Amygdala (tissue), 56 donors: ENCODE results near the gene MCF2L.
"Not testable (repeated sequence)": the region's sequence is repeated elsewhere in the genome, so short reads cannot be mapped to it uniquely, and the experiment has no call there.

Experiments used
- DNase-seq, 56 donors: peaks; one replicate each; lab custom pipeline; 2025; lab: John Stamatoyannopoulos, UW

Gene MCF2L

DNA sequence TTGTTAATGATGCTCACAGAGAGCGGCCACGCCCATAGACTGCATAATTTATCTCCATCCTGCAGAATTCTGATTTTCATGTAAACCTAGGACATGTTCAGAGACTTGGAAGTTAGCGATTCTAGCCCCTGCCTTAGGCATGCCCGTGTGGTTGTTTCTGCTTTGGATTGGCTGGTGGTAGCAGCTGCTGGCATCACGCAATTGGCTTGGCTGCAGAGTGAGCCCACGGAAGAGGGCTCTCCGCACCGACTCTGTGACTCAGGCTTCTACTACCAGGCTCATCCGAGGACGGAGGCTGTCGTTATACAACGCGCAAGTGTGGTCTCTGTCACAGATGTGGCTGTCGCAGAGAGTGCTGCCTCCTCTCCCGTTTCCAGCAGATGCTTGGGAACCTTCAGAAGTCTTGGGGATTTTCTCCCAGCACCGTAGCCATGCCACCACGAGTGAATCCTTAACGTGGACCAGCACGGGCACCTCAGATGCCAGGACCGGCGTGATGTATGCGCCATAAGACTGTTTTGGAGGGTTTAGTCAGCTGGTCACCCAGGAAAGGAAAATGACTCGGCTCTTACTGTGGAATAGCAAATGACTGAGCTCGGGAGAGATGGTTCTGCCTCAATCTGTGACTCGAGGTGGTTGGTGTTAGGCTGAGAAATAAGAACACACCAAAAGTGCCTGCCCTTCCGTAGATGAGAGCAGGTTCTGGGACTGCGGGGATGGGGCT is 75.5 kb downstream of the MCF2L start:
- peak in 52 of 56 donors; percentile 31 to 90 (median 76) for DNase-seq

- DNase-seq: peak in 26 of 56 donors; percentile 23 to 78 (median 52)
Observed at GRCh38 chr13:113045251-113046127, 76.5 kb downstream of the MCF2L start.

DNA sequence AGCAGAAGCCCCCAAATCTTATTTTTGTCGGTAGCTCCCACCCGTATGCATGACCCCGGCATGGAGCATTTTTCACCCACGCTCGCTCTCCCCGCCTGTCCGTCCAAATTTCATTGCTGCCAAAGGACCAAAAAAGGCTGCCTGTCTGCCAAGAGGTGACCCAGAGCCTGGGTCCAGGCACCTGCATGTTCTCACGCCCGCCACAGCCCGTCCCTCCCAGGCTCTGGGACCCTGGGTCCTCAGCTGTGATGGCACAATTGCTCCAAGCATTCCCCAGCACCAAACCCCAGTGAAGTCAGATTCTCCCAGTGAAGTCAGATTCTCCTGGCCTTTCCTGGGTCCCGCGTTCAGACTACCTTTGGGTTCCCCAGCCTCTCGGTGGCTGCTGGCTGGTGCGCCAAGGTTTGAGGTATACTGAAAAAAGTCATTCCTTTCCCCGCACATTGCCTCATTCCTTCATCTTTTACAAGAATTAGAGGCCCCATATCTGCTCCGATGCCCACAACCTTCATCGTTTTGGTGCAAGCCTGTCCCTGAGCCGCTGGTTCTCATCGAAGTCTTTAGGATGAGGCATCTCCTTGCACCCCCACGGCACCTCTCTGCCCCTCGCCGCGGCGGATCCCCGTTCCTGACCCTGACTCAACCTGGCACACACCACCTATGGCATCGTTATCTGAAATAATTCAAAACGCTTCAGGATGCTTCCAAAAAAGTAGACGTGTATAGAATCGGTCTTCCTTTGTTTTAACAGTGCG is 77.3 kb downstream of the MCF2L start:
- no peak for DNase-seq

DNA sequence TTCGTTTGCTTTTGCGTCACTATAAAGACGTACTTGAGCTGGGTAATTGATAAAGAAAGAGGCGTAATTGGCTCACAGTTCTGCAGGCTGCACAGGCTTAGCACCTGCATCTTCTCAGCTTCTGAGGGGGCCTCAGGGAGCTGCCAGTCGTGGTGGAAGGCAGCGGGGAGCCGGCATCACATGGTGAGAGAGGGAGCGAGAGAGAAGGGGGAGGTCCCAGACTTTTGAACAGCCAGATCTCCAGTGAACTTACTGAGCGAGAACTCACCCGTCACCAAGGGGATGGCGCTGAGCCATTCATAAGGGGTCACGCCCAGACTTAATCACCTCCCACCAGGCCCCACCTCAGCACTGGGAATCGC is 77.8 kb downstream of the MCF2L start:
- DNase-seq: no peak

GRCh38 chr13:113047587-113047986 is 78.6 kb downstream of the MCF2L start:
- no peak for DNase-seq

DNA sequence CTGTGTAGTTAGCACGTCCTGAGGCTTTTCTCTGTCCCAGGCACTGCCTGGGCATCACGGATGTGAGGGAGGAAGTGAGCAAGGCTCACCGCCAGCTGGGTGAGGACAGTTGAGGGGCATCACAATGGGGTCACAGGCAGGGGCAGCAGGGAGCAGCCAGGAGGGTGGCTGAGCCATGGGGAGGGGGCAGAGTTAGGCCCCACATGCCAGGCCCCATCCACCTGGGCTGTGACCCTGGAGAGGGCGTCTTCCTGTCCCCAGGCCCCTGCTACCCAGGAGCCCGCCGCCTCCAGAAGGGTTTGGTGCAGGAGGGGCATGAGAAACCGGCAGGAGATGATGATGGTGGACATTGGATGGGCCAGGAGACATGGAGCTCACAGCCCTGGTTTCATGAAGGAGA is 79.8 kb downstream of the MCF2L start:
- DNase-seq: no peak

- DNase-seq: peak in 18 of 56 donors; percentile 21 to 72 (median 50)
Observed at GRCh38 chr13:113049521-113049941, 80.5 kb downstream of the MCF2L start.

GRCh38 chr13:113049981-113050380 is 81.0 kb downstream of the MCF2L start:
- DNase-seq: peak in 1 of 56 donors; percentile 64

DNA sequence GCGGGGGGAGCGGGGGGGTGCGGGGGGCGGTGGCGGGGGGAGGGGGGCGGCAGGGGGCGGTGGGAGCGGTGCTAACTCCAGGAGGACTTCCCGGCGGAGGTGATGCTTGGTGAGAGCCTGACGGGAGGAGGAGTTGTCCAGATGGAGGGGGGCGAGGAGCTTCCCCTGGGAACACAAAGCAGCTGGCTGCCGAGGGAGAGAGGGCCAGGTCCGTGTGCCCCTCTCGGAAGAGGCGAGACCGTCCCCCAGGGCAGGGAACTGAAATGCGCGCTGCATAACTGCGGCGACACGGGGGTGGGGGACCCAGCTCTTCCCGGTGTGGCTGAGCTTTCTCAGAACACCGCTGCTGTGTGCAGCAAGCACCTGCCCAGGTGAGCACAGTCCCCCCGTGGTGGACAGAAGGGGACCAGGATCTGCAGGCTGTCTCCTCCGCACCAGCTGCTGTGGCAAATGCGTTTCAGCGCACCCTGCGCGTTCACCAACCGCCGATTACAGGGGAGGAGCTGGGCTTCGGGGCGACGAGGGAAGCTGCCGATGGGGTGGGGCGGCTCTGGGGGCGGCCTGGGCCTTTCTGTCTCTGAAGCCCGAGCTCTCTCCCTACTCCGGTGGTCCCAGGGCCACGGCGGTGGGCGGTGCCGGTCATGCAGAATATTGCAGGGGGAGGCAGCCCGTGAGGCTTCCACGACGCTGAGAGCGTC is 81.9 kb downstream of the MCF2L start:
- DNase-seq: peak in 2 of 56 donors; percentile 22 to 41

GRCh38 chr13:113051641-113052040 is 82.6 kb downstream of the MCF2L start:
- DNase-seq: no peak

- DNase-seq: no peak
Observed at GRCh38 chr13:113052206-113052605, 83.2 kb downstream of the MCF2L start.

- no peak for DNase-seq
Observed at GRCh38 chr13:113052971-113053370, 84.0 kb downstream of the MCF2L start.

DNA sequence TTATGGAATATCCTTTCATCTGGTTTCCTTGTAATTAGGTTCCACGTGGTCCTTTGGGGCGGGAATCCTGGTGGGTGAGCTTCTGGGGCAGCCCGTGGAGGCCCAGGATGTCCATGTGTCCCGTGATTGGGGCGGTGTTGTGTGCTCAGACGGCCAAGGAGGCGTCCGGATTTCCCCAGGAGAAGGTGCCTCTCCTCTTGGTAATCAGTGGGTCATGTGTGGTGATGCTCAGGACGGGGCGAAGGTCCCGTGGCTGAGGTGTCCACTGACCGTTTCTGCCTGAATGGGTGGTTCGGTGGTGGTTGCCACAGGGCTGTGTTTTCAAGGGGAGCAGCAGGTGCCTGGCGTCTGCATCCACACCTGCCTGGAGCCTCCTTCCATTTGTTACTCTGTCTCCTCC is 84.4 kb downstream of the MCF2L start:
- DNase-seq: no peak

DNA sequence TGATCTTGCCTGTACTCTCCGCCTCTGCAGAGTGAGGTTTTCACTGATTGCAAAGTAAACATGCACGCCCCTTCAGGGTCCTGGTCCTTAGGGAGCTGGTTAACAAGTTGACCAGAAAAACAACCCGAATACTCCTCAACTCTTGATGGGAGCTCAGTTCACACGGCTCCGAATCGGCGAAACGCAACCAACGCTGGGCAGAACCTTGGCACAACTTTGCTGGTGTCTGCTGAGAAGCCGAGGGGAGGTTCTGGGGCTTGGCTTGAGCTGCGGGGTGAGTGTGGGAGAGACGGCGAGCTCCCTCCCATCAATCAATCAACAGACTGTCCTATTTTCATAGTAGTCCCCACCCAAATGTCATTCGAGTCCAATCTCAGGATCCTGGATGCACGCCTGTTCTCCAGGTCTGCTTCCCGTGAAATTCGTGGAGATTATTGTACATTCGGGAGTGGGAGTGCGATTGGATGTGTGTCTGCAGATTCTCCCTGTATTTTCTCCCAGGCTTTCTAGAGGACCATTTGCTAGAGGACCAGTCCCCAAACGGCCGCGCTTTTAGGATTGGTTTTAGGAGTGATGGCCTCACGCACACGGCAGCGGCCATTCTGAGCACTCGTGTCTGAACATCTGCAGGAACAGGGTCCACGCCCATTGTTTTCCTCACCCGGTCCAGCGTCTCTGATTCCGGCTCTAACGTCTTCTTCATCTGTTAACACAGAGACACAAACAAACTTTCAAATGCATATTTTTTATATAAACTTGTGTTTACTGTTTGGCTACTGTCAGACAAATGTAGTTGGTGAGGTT is 85.0 kb downstream of the MCF2L start:
- DNase-seq: no peak

DNA sequence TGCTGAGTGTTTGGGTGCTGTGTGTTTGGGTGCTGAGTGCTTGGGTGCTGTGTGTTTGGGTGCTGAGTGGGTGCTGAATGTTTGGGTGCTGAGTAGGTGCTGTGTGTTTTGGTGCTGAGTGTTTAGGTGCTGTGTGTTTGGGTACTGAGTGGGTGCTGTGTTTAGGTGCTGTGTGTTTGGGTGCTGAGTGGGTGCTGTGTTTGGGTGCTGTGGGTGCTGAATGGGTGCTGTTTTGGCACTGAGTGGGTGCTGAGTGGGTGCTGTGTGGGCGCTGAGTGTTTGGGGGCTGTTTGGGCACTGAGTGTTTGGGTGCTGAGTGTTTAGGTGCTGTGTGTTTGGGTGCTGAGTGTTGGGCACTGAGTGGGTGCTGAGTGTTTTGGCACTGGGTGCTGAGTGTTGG is 88.1 kb downstream of the MCF2L start:
- DNase-seq: no peak

DNA sequence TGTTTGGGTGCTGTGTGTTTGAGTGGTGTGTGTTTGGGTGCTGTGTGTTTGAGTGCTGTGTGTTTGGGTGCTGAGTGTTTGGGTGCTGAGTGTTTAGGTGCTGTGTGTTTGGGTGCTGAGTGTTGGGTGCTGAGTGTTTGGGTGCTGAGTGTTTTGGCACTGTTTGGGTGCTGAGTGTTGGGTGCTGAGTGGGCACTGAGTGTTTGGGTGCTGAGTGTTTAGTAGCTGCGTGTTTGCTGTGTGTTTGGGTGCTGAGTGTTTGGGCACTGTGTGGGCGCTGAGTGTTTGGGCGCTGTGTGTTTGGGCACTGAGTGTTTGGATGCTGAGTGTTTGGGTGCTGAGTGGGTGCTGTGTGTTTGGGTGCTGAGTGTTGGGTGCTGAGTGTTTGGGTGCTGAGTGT is 88.5 kb downstream of the MCF2L start:
- not testable (repeated sequence) for DNase-seq

DNA sequence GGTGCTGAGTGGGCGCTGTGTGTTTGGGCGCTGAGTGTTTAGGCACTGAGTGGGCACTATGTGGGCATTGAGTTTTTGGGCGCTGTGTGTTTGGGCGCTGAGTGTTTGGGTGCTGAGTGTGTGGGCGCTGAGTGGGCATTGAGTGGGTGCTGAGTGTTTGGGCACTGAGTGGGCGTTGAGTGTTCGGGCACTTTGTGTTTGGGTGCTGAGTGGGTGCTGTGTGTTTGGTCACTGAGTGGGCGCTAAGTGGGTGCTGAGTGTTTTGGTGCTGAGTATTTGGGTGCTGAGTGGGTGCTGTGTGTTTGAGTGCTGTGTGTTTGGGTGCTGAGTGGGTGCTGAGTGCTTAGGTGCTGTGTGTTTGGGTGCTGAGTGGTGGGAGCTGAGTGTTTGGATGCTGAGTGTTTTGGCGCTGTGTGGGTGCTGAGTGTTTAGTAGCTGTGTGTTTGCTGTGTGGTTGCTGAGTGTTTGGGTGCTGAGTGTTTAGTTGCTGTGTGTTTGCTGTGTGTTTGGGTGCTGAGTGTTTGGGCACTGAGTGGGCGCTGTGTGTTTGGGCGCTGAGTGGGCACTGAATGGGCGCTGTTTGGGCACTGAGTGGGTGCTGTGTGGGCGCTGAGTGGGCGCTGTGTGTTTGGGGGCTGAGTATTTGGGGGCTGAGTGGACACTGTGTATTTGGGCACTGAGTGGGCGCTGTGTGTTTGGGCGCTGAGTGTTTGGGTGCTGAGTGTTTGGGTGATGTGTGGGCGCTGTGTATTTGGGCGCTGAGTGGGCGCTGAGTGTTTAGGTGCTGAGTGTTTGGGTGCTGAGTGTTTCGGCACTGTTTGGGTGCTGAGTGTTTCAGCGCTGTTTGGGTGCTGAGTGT is 89.3 kb downstream of the MCF2L start:
- DNase-seq: no peak

DNA sequence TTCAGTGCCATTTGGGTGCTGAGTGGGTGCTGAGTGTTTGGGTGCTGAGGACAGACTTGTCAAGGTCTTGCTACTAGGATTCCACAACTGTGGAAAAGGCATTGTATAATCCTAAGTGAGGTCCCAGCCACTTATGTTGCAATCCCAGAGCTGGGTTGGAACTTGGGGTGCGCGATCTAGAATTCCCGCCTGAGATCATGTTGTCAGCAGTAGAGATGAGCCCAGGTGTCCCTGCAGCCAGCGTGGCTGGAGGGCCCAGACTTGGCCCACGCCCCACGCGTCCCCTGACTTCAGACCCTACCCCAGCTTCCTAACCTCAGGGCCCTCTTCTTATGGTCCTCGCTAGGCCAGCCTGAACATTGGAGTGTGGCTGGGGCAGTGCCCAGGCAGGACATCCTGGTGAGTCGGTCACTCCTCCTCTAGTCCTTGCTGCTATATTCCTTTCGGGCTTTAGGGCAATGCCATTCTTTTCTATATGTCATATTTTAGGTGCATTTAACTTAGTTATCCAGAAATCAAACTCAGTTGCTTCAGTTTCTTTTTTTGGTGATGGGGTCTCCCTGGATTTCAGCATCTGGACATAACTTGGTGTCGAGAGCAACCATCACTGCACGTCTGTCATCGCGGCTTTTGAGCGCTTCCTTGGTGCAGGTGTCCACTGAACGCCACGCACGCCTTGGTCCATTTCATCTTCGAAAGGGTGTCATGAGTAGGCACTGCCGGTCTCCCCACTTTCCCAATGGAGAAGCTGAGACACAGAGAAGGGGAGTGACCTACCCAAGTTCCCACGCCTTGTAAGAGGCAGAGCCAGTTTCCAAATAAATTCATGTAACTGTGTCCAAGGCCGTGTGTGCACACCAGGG is 90.2 kb downstream of the MCF2L start:
- no peak for DNase-seq
